ENCODE data around the gene CBLN3. TPM values are rescaled to one million over a fixed set of nuclear protein-coding genes. Genes with fewer than 3 reads are reported as not detected.

Gene CBLN3
- total and polyA plus RNA-seq, 2 of the 4 experiments (the other 2 are of a cell fraction) = 0.72 to 4.5 TPM

DNA sequence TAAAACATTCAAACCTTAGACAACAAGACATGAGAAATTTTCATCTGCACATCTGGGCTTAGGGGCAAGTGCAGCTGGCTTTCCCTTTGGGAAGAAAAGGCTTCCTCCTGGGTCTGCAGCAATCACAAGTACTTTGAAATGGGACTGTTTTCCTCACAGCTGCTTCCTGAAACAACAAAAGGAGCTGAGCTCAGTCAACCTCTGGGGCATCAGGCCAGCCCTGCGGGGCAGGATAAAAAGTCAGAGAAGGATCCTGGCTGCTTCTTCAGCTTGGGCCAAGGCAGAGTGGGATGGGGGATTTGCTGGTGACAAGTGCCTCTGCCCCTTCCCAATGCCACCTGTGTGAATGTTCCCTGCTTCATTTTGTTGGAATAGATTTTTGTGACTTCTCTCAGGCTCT lies 29.3 kb upstream of the CBLN3 start:
- Histone ChIP-seq H3K18ac (ENCODE audit: low read depth, low read length) (no peak overlapping the region), H3K9ac (ENCODE audit: low read depth, low read length) (no peak overlapping the region), H4K8ac (ENCODE audit: low read depth in 2 of 2, low read length in 2 of 2) (no peak overlapping the region), H2AK9ac (replicated peaks; ENCODE audit: low read depth, low read length, poor library complexity) (no peak overlapping the region), H4K20me1 (ENCODE audit: insufficient read depth, low read length) (no peaks in the 10 kb centered on the region), H3K36me3 (ENCODE audit: control insufficient read depth, insufficient read depth, low read length) (no peaks in the 10 kb centered on the region), H3K79me1 (ENCODE audit: low read depth in 1 of 2, low read length in 2 of 2) (no peaks in the 10 kb centered on the region), H3K9me3 (ENCODE audit: control insufficient read depth, insufficient read depth, low read length) (0 out of 2 replicates have a peak, but pooled peaks cover 2% of the 10 kb centered on the region), H2BK15ac (ENCODE audit: low read depth, low read length) (no peak overlapping the region), H3K4me2 (ENCODE audit: low read depth, low read length) (no peak overlapping the region), H3K27me3 (ENCODE audit: control insufficient read depth, insufficient read depth, low read length) (no peaks in the 10 kb centered on the region), H3K4ac (ENCODE audit: low read depth, low read length) (no peak overlapping the region), H3K4me1 (ENCODE audit: control insufficient read depth, insufficient read depth, low read length) (no peaks in the 10 kb centered on the region), H2BK120ac (ENCODE audit: low read depth, low read length) (no peak overlapping the region), H3K4me3 (ENCODE audit: insufficient read depth, low read depth, low read length) (no peak overlapping the region), H2BK5ac (ENCODE audit: low read depth, low read length, poor library complexity, severe bottlenecking) (no peak overlapping the region), H2BK20ac (ENCODE audit: low read depth, low read length) (no peak overlapping the region), H3K14ac (replicated peaks; ENCODE audit: low read depth, low read length) (no peak overlapping the region), H2AFZ (replicated peaks; ENCODE audit: low read length, poor library complexity) (no peak overlapping the region), H3K23ac (ENCODE audit: low read depth, low read length) (no peak overlapping the region), H3K9me1 (ENCODE audit: insufficient read depth, low read length) (no peaks in the 10 kb centered on the region), H3K27ac (ENCODE audit: insufficient read depth, low read length) (no peak overlapping the region), H4K5ac (ENCODE audit: low read depth, low read length) (no peak overlapping the region), H2AK5ac (ENCODE audit: low read depth, low read length) (no peak overlapping the region), H3K56ac (ENCODE audit: extremely low read depth, insufficient read depth, low read length) (no peak overlapping the region), H4K91ac (ENCODE audit: insufficient read depth, low read depth, low read length) (no peak overlapping the region)
- no TSS peak for BruUV-seq (replicated peaks)
- intact Hi-C loops (cut with micrococcal nuclease) (no loop called here), dilution Hi-C loops (cut with HindIII; ENCODE audit: low sequenced_read_pairs, unreplicated experiment) (no loop called here), in situ Hi-C loops (cut with MboI; ENCODE audit: low sequenced_read_pairs) (no loop called here)
- WGBS, 2 experiments (ENCODE audit: extremely low coverage in 2 of 2, insufficient read length in 1 of 2) = no CpG with 5 or more reads among the region's 1 CpG
- TF ChIP-seq CHD1 (IDR thresholded peaks at IDR 0.05; ENCODE audit: low read depth, low read length) (no peak), SMC3 (IDR thresholded peaks at IDR 0.05; ENCODE audit: low read depth, low read length) (no peak)
- no peak for ATAC-seq (ENCODE audit: low read depth)
- DNase-seq = no peak
- CTCF ChIA-PET = no interaction called here
- POLR2A ChIA-PET (ENCODE audit: unreplicated experiment) = no interaction called here

Measured in IMR-90 (cell line).